H9 (cell line): ENCODE measurements around the gene PRSS8. TPM values are rescaled to one million over a fixed set of nuclear protein-coding genes. Genes with fewer than 3 reads are reported as not detected.

Source experiments
- DNase-seq: peaks from one replicate; pipeline ENCODE4 v3.0.0-alpha.2; 2017
- H2AFZ ChIP-seq: one replicate; pipeline ENCODE4 v1.6.1; 2013; ENCODE audit warnings: mild to moderate bottlenecking, low read length, control low read depth, moderate library complexity
- H2AK5ac ChIP-seq: 2 replicates; pipeline ENCODE4 v1.6.1; 2013; ENCODE audit warnings: low read length, control low read depth, mixed read lengths; ENCODE audit not compliant: insufficient read length
- H2BK120ac ChIP-seq: one replicate; pipeline ENCODE4 v1.6.1; 2013; ENCODE audit warnings: low read depth, mild to moderate bottlenecking, low read length, control low read depth, inconsistent platforms; ENCODE audit not compliant: poor library complexity, severe bottlenecking
- H2BK12ac ChIP-seq: 2 replicates; pipeline ENCODE4 v1.6.1; 2013; ENCODE audit warnings: low read length, control low read depth, mixed read lengths, low read depth; ENCODE audit not compliant: insufficient read length
- H2BK15ac ChIP-seq: 2 replicates; pipeline ENCODE4 v1.6.1; 2013; ENCODE audit warnings: low read depth, low read length, control low read depth
- H2BK20ac ChIP-seq: one replicate; pipeline ENCODE4 v1.6.1; 2013; ENCODE audit warnings: low read depth, mild to moderate bottlenecking, low read length, control low read depth, inconsistent platforms; ENCODE audit not compliant: poor library complexity, severe bottlenecking
- H2BK5ac ChIP-seq: 2 replicates; pipeline ENCODE4 v1.6.1; 2013; ENCODE audit warnings: low read length, control low read depth, mixed read lengths; ENCODE audit not compliant: insufficient read length
- H3K14ac ChIP-seq: 2 replicates; pipeline ENCODE4 v1.6.1; 2013; ENCODE audit warnings: low read length, control low read depth; ENCODE audit not compliant: insufficient read depth
- H3K18ac ChIP-seq: 2 replicates; pipeline ENCODE4 v1.6.1; 2013; ENCODE audit warnings: low read depth, mild to moderate bottlenecking, mixed read lengths, low read length, control low read depth; ENCODE audit not compliant: insufficient read length
- H3K23ac ChIP-seq: 2 replicates; pipeline ENCODE4 v1.6.1; 2013; ENCODE audit warnings: low read length, control low read depth, mixed read lengths, low read depth; ENCODE audit not compliant: insufficient read length
- H3K23me2 ChIP-seq: 2 replicates; pipeline ENCODE4 v1.6.1; 2013; ENCODE audit warnings: low read depth, mild to moderate bottlenecking, mixed read lengths, low read length, control low read depth; ENCODE audit not compliant: insufficient read length, poor library complexity, severe bottlenecking
- H3K27ac ChIP-seq: 2 replicates; pipeline ENCODE4 v1.5.1; 2013; ENCODE audit warnings: low read length, control low read depth, mixed read lengths, low read depth; ENCODE audit not compliant: insufficient read length
- H3K27me3 ChIP-seq: 2 replicates; pipeline ENCODE4 v1.6.1; 2013; ENCODE audit warnings: low read length, control low read depth, inconsistent platforms; ENCODE audit not compliant: insufficient read depth
- H3K4ac ChIP-seq: 2 replicates; pipeline ENCODE4 v1.6.1; 2013; ENCODE audit warnings: low read depth, mild to moderate bottlenecking, control low read depth, inconsistent platforms, low read length, moderate library complexity
- H3K4me1 ChIP-seq: 2 replicates; pipeline ENCODE4 v1.6.1; 2013; ENCODE audit warnings: low read length, control low read depth, inconsistent platforms; ENCODE audit not compliant: insufficient read depth
- H3K4me2 ChIP-seq: 2 replicates; pipeline ENCODE4 v1.6.1; 2013; ENCODE audit warnings: low read length, control low read depth, mixed read lengths; ENCODE audit not compliant: insufficient read length, insufficient read depth
- H3K56ac ChIP-seq: 2 replicates; pipeline ENCODE4 v1.6.1; 2013; ENCODE audit warnings: low read depth, mild to moderate bottlenecking, mixed read lengths, low read length, control low read depth; ENCODE audit not compliant: insufficient read length
- H3K79me1 ChIP-seq: 2 replicates; pipeline ENCODE4 v1.6.1; 2013; ENCODE audit warnings: low read depth, mild to moderate bottlenecking, moderate library complexity, low read length, control low read depth, inconsistent platforms; ENCODE audit not compliant: insufficient read depth, poor library complexity, severe bottlenecking
- H3K79me2 ChIP-seq: 2 replicates; pipeline ENCODE4 v1.6.1; 2013; ENCODE audit warnings: low read length, control low read depth, inconsistent platforms; ENCODE audit not compliant: insufficient read depth
- H3K9ac ChIP-seq: 2 replicates; pipeline ENCODE4 v1.6.1; 2013; ENCODE audit warnings: low read length, control low read depth, mixed read lengths; ENCODE audit not compliant: insufficient read length; ENCODE audit errors: extremely low read depth
- H3K9me3 ChIP-seq: one replicate; pipeline ENCODE4 v1.6.1; 2013; ENCODE audit warnings: low read depth, low read length, inconsistent platforms; ENCODE audit not compliant: control insufficient read depth
- H3T11ph ChIP-seq: one replicate; pipeline ENCODE4 v1.6.1; 2013; ENCODE audit warnings: mild to moderate bottlenecking, low read length, control low read depth, inconsistent platforms
- H4K20me1 ChIP-seq: one replicate; pipeline ENCODE4 v1.6.1; 2013; ENCODE audit not compliant: control insufficient read depth, insufficient read length, insufficient read depth
- H4K5ac ChIP-seq: 2 replicates; pipeline ENCODE4 v1.6.1; 2013; ENCODE audit warnings: low read depth, mild to moderate bottlenecking, mixed read lengths, low read length, control low read depth; ENCODE audit not compliant: insufficient read length
- H4K8ac ChIP-seq: replicated peaks from 2 replicates; pipeline ENCODE4 v1.6.1; 2013; ENCODE audit warnings: low read length, control low read depth, mixed read lengths, low read depth; ENCODE audit not compliant: insufficient read length
- H4K91ac ChIP-seq: 2 replicates; pipeline ENCODE4 v1.6.1; 2013; ENCODE audit warnings: low read depth, mild to moderate bottlenecking, moderate library complexity, mixed read lengths, low read length, control low read depth; ENCODE audit not compliant: insufficient read length
- H3K27ac Mint-ChIP-seq, 3 experiments: 2 replicates in 2 of 3; 3 replicates in 1 of 3; pipeline ENCODE4 v1.8.0; 2020 to 2021; ENCODE audit warnings: mixed read lengths in 3 of 3, mild to moderate bottlenecking in 1 of 3, moderate library complexity in 1 of 3
- H3K27me3 Mint-ChIP-seq: 2 replicates; pipeline ENCODE4 v1.8.0; 2021; ENCODE audit warnings: low read depth, mild to moderate bottlenecking, moderate library complexity, mixed read lengths
- H3K36me3 Mint-ChIP-seq, 3 experiments: 2 replicates in 2 of 3; 3 replicates in 1 of 3; pipeline ENCODE4 v1.8.0; 2020 to 2021; ENCODE audit warnings: low read depth in 3 of 3, mixed read lengths in 3 of 3; ENCODE audit not compliant: insufficient read depth in 1 of 3
- H3K4me1 Mint-ChIP-seq, 2 experiments: 2 replicates each; pipeline ENCODE4 v1.8.0; 2020; ENCODE audit warnings: mixed read lengths in 2 of 2
- H3K4me3 Mint-ChIP-seq, 2 experiments: 2 replicates in 1 of 2; 3 replicates in 1 of 2; pipeline ENCODE4 v1.8.0; 2020 to 2021; ENCODE audit warnings: mild to moderate bottlenecking in 2 of 2, mixed read lengths in 2 of 2, moderate library complexity in 1 of 2
- H3K9me3 Mint-ChIP-seq, 2 experiments: 2 replicates in 1 of 2; 3 replicates in 1 of 2; pipeline ENCODE4 v1.8.0; 2020; ENCODE audit warnings: mild to moderate bottlenecking in 2 of 2, mixed read lengths in 2 of 2, moderate library complexity in 1 of 2
- CTCF ChIP-seq: fragments of 200-600 bp; sonication (generic); conservative IDR thresholded peaks from 3 replicates; pipeline ENCODE4 v1.8.0; 2021; ENCODE audit warnings: antibody characterized with exemption, mild to moderate bottlenecking
- WGBS: extraction: QIAGEN DNeasy Blood & Tissue Kit; methylation state at CpG from one replicate; pipeline ENCODE4 v1.1.7; 2013; ENCODE audit warnings: missing lambda C conversion rate, low lambda C conversion rate, mixed read lengths; ENCODE audit not compliant: insufficient read length; ENCODE audit errors: extremely low coverage; 5-methylcytosine and 5-hydroxymethylcytosine counted together
- total RNA-seq: library from RNA; stranded (reverse); gene quantifications from 2 replicates; pipeline ENCODE4 v1.2.1, GENCODE V29; 2021

Gene PRSS8
- total RNA-seq, 1 experiment from 2014 or later, result 64.0 TPM

- peaks cover 31 to 50% (median 42%) of the 10 kb centered on the region in 3 experiments for H3K36me3 Mint-ChIP-seq
- H3K27me3 Mint-ChIP-seq, result no peaks in the 10 kb centered on the region
- no peak for DNase-seq
- Histone ChIP-seq H3K4ac (no peak overlapping the region), H2AK5ac (no peak overlapping the region), H3K18ac (no peak overlapping the region), H3T11ph (no peak overlapping the region), H3K27ac (no peak overlapping the region), H4K20me1 (no peaks in the 10 kb centered on the region), H2AFZ (no peak overlapping the region), H2BK120ac (no peak overlapping the region), H3K4me1 (0 out of 2 replicates have a peak, but pooled peaks cover 2% of the 10 kb centered on the region), H2BK12ac (no peak overlapping the region), H4K8ac (no peak overlapping the region), H2BK20ac (no peak overlapping the region), H3K56ac (no peak overlapping the region), H3K4me2 (no peak overlapping the region), H2BK15ac (no peak overlapping the region), H4K5ac (no peak overlapping the region), H2BK5ac (no peak overlapping the region), H3K23ac (no peak overlapping the region), H4K91ac (no peak overlapping the region), H3K23me2 (no peaks in the 10 kb centered on the region), H3K79me2 (peaks cover 5% of the 10 kb centered on the region; the same call in 1 of the 2 replicates), H3K27me3 (no peaks in the 10 kb centered on the region), H3K14ac (no peak overlapping the region), H3K9ac (no peak overlapping the region), H3K9me3 (no peaks in the 10 kb centered on the region), H3K79me1 (peaks cover 5% of the 10 kb centered on the region)
- H3K4me3 Mint-ChIP-seq, result no peak overlapping the region; a peak in 2 of 5 replicates
- no peaks in the 10 kb centered on the region; a peak in 1 of 5 replicates for H3K9me3 Mint-ChIP-seq
- no peak for TF ChIP-seq CTCF
- no CpG with 5 or more reads among the region's 16 CpGs for WGBS
- H3K27ac Mint-ChIP-seq, result no peak overlapping the region
- H3K4me1 Mint-ChIP-seq, result peaks cover 10 to 11% of the 10 kb centered on the region in 2 experiments
Observed at GRCh38 chr16:31120129-31120528, 15.4 kb downstream of the PRSS8 start.
